Body of pancreas (tissue), 4 donors: ENCODE data around the gene GALNT8. TPM values are rescaled to one million over a fixed set of nuclear protein-coding genes. Genes with fewer than 3 reads are reported as not detected.

Experiments
- ATAC-seq: fragments of 150-250 bp; one replicate; pipeline ENCODE4 v1.9.1; 2016
- DNase-seq, 4 donors: peaks; one replicate each; pipeline ENCODE4 v3.0.0-alpha.2; 2019
- H3K27ac ChIP-seq, 4 donors: fragments of 200-600 bp; sonication (generic); 1 replicate in 3 of 4; 2 replicates in 1 of 4; pipeline versions ENCODE4 v1.5.1 to v1.6.1; 2016 to 2019; ENCODE audit warnings: mild to moderate bottlenecking in 1 of 4, mixed read lengths in 1 of 4, moderate library complexity in 1 of 4
- H3K27me3 ChIP-seq, 2 donors: fragments of 200-600 bp; sonication (generic); one replicate each; pipeline ENCODE4 v1.6.0; 2016; ENCODE audit warnings: mild to moderate bottlenecking in 1 of 2
- H3K36me3 ChIP-seq, 2 donors: fragments of 200-600 bp; sonication (generic); replicated peaks in 1 of 2; 2 replicates each; pipeline ENCODE4 v1.5.1; 2016; ENCODE audit warnings: low read depth in 2 of 2; ENCODE audit not compliant: insufficient read depth in 1 of 2
- H3K4me1 ChIP-seq: fragments of 200-600 bp; sonication (generic); one replicate; pipeline ENCODE4 v1.6.0; 2016
- H3K4me3 ChIP-seq, 2 donors: fragments of 200-600 bp; sonication (generic); 1 replicate in 1 of 2; 2 replicates in 1 of 2; pipeline ENCODE4 v1.5.1; 2016 to 2019
- H3K9me3 ChIP-seq, 3 donors: fragments of 200-600 bp; sonication (generic); 1 replicate in 2 of 3; 2 replicates in 1 of 3; pipeline ENCODE4 v1.5.1; 2016
- CTCF ChIP-seq, 7 experiments: fragments of 450-650 bp in 4 of 7; fragments of 200-600 bp in 3 of 7; sonication (generic) in 3 of 7; IDR thresholded peaks; one replicate each; pipeline ENCODE4 v1.5.1; 2016 to 2019; ENCODE audit warnings: antibody characterized with exemption in 7 of 7
- POLR2A ChIP-seq, 3 donors: fragments of 450-650 bp; IDR thresholded peaks; one replicate each; pipeline ENCODE4 v1.6.1; 2016; ENCODE audit warnings: antibody characterized with exemption in 3 of 3, mild to moderate bottlenecking in 2 of 3
- WGBS, 2 donors: methylation state at CpG; one replicate each; pipeline ENCODE4 v1.1.5; 2017; 5-methylcytosine and 5-hydroxymethylcytosine counted together
- intact Hi-C: fragments of 100-400 bp; cut with DNase I; formaldehyde crosslinking; loops from one replicate; pipeline ENCODE4 v1.15.1; 2023
- total RNA-seq, 2 donors: library from RNA; depleted of rRNA; stranded (reverse); fragments of >200 nt; gene quantifications; one replicate each; pipeline ENCODE4 v1.1.0, GENCODE V29; 2016

The GALNT8 gene
- total RNA-seq, 2 donors from 2014 or later, result 0.52 to 1.3 TPM

- no peak for TF ChIP-seq CTCF (IDR thresholded peaks at IDR 0.05)
- no peak for TF ChIP-seq POLR2A (IDR thresholded peaks at IDR 0.05)
- intact Hi-C loops, result no loop called here
These were observed 48.9 kb downstream of the GALNT8 start for GRCh38 chr12:4769073-4769472.

DNA sequence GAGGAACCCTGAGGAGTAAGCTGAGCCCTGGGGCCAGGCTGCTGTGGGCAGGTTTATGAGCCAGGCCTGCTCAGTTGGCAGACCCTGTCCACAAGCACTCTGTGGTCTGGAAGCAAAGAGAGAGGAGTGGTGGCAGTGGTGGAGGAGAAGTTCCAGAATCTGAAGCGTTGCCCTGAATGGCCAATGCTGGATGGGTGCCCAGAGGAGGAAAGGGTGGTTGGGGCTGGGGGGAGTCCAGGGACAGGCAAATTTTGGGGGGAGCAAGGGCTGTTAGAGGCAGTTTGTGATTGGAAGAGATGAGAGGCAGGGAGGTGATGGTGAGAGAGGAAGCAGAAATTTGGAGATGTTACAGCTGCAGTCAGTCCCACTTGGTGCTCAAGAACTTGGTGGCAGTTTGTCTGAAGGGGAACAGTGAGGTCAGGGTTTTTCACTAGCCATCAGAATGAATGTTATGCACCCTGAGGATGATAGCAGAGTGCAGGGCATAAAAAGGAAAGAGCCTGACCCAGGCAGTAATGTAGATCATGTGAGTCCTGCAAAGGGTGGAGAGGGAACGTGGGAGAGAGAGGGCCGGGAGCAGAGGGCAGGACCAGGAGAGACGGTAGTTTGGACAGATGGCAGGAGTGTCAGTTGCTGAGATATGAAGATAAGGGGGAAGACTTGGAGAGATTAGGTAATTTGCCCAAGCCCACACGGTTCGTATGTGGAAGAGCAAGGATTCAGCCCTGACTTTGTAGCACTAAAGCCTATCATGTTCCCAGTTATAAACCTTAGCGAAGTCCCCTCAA is 51.2 kb downstream of the GALNT8 start:
- Histone ChIP-seq H3K27ac (no peak overlapping the region), H3K27me3 (no peaks in the 10 kb centered on the region), H3K4me3 (no peak overlapping the region), H3K4me1 (no peaks in the 10 kb centered on the region), H3K36me3 (no peaks in the 10 kb centered on the region), H3K9me3 (no peaks in the 10 kb centered on the region)
- 48 to 56% methylated on average over 7 of the region's 7 CpGs for WGBS, 2 donors
- no peak for ATAC-seq
- intact Hi-C loops, result no loop called here
- TF ChIP-seq POLR2A (IDR thresholded peaks at IDR 0.05), result no peak
- TF ChIP-seq CTCF (IDR thresholded peaks at IDR 0.05), result no peak
- no peak for DNase-seq

More at GRCh38 chr12:4769073-4769472, 48.9 kb downstream of the GALNT8 start:
- DNase-seq, result no peak
- H3K9me3 ChIP-seq, result no peaks in the 10 kb centered on the region
- H3K4me3 ChIP-seq, result no peak overlapping the region
- H3K36me3 ChIP-seq, result no peaks in the 10 kb centered on the region
- WGBS, 2 donors, result 61 to 69% methylated on average over 5 of the region's 5 CpGs
- no peak overlapping the region for H3K27ac ChIP-seq
- H3K27me3 ChIP-seq, result no peaks in the 10 kb centered on the region
- H3K4me1 ChIP-seq, result no peaks in the 10 kb centered on the region
- no peak for ATAC-seq

- DNase-seq, result no peak
- intact Hi-C loops, result no loop called here
- TF ChIP-seq CTCF (IDR thresholded peaks at IDR 0.05) (no peak), POLR2A (IDR thresholded peaks at IDR 0.05) (no peak)
- H3K4me1 ChIP-seq, result no peaks in the 10 kb centered on the region
- H3K4me3 ChIP-seq, result no peak overlapping the region
- H3K36me3 ChIP-seq, result no peaks in the 10 kb centered on the region
- no peak overlapping the region for H3K27ac ChIP-seq
- ATAC-seq, result no peak
- no peaks in the 10 kb centered on the region for H3K9me3 ChIP-seq
- H3K27me3 ChIP-seq, result no peaks in the 10 kb centered on the region
- WGBS, 2 donors, result 65% methylated on average over 11 of the region's 11 CpGs
These were observed 51.9 kb downstream of the GALNT8 start for GRCh38 chr12:4771960-4772566.

DNA sequence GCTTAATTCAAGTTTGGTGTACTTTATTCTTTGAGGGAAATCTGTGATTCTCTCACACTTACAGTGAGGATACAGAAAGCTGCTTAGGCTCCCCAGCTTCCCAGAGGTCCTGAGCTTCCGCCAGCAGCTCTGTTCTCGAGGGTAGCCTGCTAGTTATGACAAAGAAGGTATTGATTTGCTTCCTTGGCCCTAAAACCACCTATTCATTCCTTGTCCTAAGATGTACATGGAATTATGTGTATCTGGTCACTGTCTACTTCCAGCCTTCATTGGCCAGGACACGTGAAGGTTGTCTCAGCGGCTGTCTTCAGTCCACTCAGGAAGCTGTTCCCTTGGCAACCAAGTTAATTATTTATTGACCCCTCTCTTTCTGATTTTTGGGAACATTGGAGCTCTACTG is 55.7 kb downstream of the GALNT8 start:
- Histone ChIP-seq H3K4me3 (no peak overlapping the region), H3K27me3 (no peaks in the 10 kb centered on the region), H3K9me3 (no peaks in the 10 kb centered on the region), H3K36me3 (no peaks in the 10 kb centered on the region), H3K4me1 (no peaks in the 10 kb centered on the region), H3K27ac (no peak overlapping the region)
- 31 to 46% methylated on average over 4 of the region's 4 CpGs for WGBS, 2 donors
- intact Hi-C loops, result no loop called here
- no peak for ATAC-seq
- no peak for DNase-seq
- no peak for TF ChIP-seq CTCF (IDR thresholded peaks at IDR 0.05)
- no peak for TF ChIP-seq POLR2A (IDR thresholded peaks at IDR 0.05)
